Activated CD8-positive, alpha-beta T cell treated with anti-CD3 and anti-CD28 coated beads, Interleukin-2, amount 10 ng/mL, durations not matched to agents 7 days and 5 days (primary cell): ENCODE results near the gene CDC42SE1. TPM values are rescaled to one million over a fixed set of nuclear protein-coding genes. Genes with fewer than 3 reads are reported as not detected.
A peak's percentile ranks its signal among the peaks of the same experiment; 100 is the strongest.

Experiments
- ATAC-seq: fragments of 150-1000 bp; cut with Tn5 transposase; one replicate; pipeline ENCODE4 v1.10.0; 2021; ENCODE audit warnings: moderate library complexity
- CTCF ChIA-PET: fragments of 350-600 bp; sonication (Branson Sonifier 250); formaldehyde crosslinking; loops from one replicate; lab custom pipeline; 2021; ENCODE audit warnings: antibody characterized with exemption; lab: Charles Lee
- POLR2A ChIA-PET: fragments of 350-600 bp; sonication (Branson Sonifier 250); formaldehyde crosslinking; loops from one replicate; lab custom pipeline; 2021; ENCODE audit warnings: antibody characterized with exemption; lab: Charles Lee
- DNase-seq: peaks from one replicate; pipeline ENCODE4 v3.0.0-alpha.2; 2020
- H3K27ac Mint-ChIP-seq: one replicate; pipeline ENCODE4 v1.8.0; 2021; ENCODE audit warnings: mild to moderate bottlenecking, mixed read lengths
- H3K27me3 Mint-ChIP-seq: one replicate; pipeline ENCODE4 v1.8.0; 2021; ENCODE audit warnings: low read depth, mixed read lengths
- H3K36me3 Mint-ChIP-seq: one replicate; pipeline ENCODE4 v1.8.0; 2021; ENCODE audit warnings: low read depth, mixed read lengths
- H3K4me1 Mint-ChIP-seq: one replicate; pipeline ENCODE4 v1.8.0; 2021; ENCODE audit warnings: low read depth, mixed read lengths
- H3K4me3 Mint-ChIP-seq: one replicate; pipeline ENCODE4 v1.8.0; 2021; ENCODE audit warnings: mild to moderate bottlenecking, mixed read lengths
- H3K9me3 Mint-ChIP-seq: one replicate; pipeline ENCODE4 v1.8.0; 2022; ENCODE audit warnings: mixed read lengths; ENCODE audit not compliant: insufficient read depth
- total RNA-seq, 2 experiments: library from RNA; stranded (reverse); gene quantifications; one replicate each; pipeline ENCODE4 v1.2.3, GENCODE V29; 2021

The CDC42SE1 gene
- total RNA-seq, 2 experiments from 2014 or later: 238 to 245 TPM

- Mint-ChIP-seq H3K9me3 (no peaks in the 10 kb centered on the region), H3K36me3 (peaks cover 90% of the 10 kb centered on the region), H3K27me3 (no peaks in the 10 kb centered on the region), H3K4me3 (peak overlapping the region; percentile 94), H3K27ac (peak overlapping the region; percentile 96), H3K4me1 (peaks cover 44% of the 10 kb centered on the region)
- CTCF ChIA-PET: interaction anchor here (1.8 to 4.7 kb wide), 4 partner anchors 16 to 59 kb away, joined by 5 to 20 read pairs (median 14); partner anchors contain the start of genes GABPB2 and MINDY1
- POLR2A ChIA-PET: interaction anchor here (0.7 to 1.6 kb wide), 3 partner anchors 16 to 74 kb away, joined by 3 to 4 read pairs (median 3); partner anchors contain the start of gene GABPB2
- DNase-seq (no peak), ATAC-seq (no peak)
These were observed 4.4 kb downstream of the CDC42SE1 start for GRCh38 chr1:151054971-151055547.

- ATAC-seq: no peak
- no peak for DNase-seq
- Mint-ChIP-seq H3K36me3 (peaks cover 68% of the 10 kb centered on the region), H3K27me3 (no peaks in the 10 kb centered on the region), H3K9me3 (no peaks in the 10 kb centered on the region), H3K4me3 (no peak overlapping the region), H3K27ac (peak overlapping the region; percentile 52), H3K4me1 (peaks cover 62% of the 10 kb centered on the region)
- ChIA-PET POLR2A (interaction anchor here (0.6 to 1.1 kb wide), 3 partner anchors 20 to 81 kb away, joined by 3 read pairs; partner anchors contain the start of gene GABPB2), CTCF (interaction anchor here (1.5 to 6.4 kb wide), 3 partner anchors 9 to 55 kb away, joined by 3 to 77 read pairs (median 4); partner anchors contain the start of genes CDC42SE1 and MLLT11)
These were observed 7.9 kb downstream of the CDC42SE1 start for GRCh38 chr1:151051356-151052009.

- peaks cover 54% of the 10 kb centered on the region for H3K36me3 Mint-ChIP-seq
- POLR2A ChIA-PET: interaction anchor here (0.7 to 1.1 kb wide), 8 partner anchors 7 to 149 kb away, joined by 3 read pairs; partner anchors contain the start of genes CDC42SE1, GABPB2, PIP5K1A and VPS72
- peaks cover 53% of the 10 kb centered on the region for H3K4me1 Mint-ChIP-seq
- no peak overlapping the region for H3K4me3 Mint-ChIP-seq
- peak overlapping the region; percentile 22 for H3K27ac Mint-ChIP-seq
- no peaks in the 10 kb centered on the region for H3K27me3 Mint-ChIP-seq
- DNase-seq (no peak), ATAC-seq (no peak)
- no peaks in the 10 kb centered on the region for H3K9me3 Mint-ChIP-seq
- CTCF ChIA-PET: interaction anchor here (1.2 to 7.8 kb wide), 3 partner anchors 10 to 105 kb away, joined by 3 to 77 read pairs (median 60); partner anchors contain the start of genes CDC42SE1 and MLLT11
These were observed 9.3 kb downstream of the CDC42SE1 start for GRCh38 chr1:151050051-151050688.

- H3K27me3 Mint-ChIP-seq: no peaks in the 10 kb centered on the region
- H3K9me3 Mint-ChIP-seq: no peaks in the 10 kb centered on the region
- CTCF ChIA-PET: interaction anchor here (1.2 to 7.8 kb wide), 3 partner anchors 11 to 106 kb away, joined by 3 to 77 read pairs (median 60); partner anchors contain the start of genes CDC42SE1 and MLLT11
- H3K4me3 Mint-ChIP-seq: no peak overlapping the region
- DNase-seq (no peak), ATAC-seq (no peak)
- peaks cover 46% of the 10 kb centered on the region for H3K4me1 Mint-ChIP-seq
- peaks cover 47% of the 10 kb centered on the region for H3K36me3 Mint-ChIP-seq
- POLR2A ChIA-PET: interaction anchor here (0.7 to 1.1 kb wide), 7 partner anchors 8 to 149 kb away, joined by 3 read pairs; partner anchors contain the start of genes CDC42SE1, GABPB2, PIP5K1A and VPS72
- no peak overlapping the region for H3K27ac Mint-ChIP-seq
These were observed 10.0 kb downstream of the CDC42SE1 start for GRCh38 chr1:151049458-151049857.

- ATAC-seq (no peak), DNase-seq (no peak)
- Mint-ChIP-seq H3K36me3 (peaks cover 39% of the 10 kb centered on the region), H3K27me3 (no peaks in the 10 kb centered on the region), H3K9me3 (no peaks in the 10 kb centered on the region), H3K4me3 (peak overlapping the region; percentile 89), H3K4me1 (peaks cover 43% of the 10 kb centered on the region), H3K27ac (peak overlapping the region; percentile 90)
- CTCF ChIA-PET: interaction anchor here (0.7 to 7.8 kb wide), 12 partner anchors 11 to 93 kb away, joined by 3 to 77 read pairs (median 5); partner anchors contain the start of genes CDC42SE1, MINDY1 and MLLT11
- POLR2A ChIA-PET: interaction anchor here (1.0 to 4.0 kb wide), 4 partner anchors 10 to 233 kb away, joined by 3 to 32 read pairs (median 4); partner anchors contain the start of genes CDC42SE1 and MLLT11
These were observed 10.8 kb downstream of the CDC42SE1 start for GRCh38 chr1:151048645-151049032.

- DNase-seq: peak; percentile 78
- Mint-ChIP-seq H3K9me3 (no peaks in the 10 kb centered on the region), H3K36me3 (peaks cover 34% of the 10 kb centered on the region), H3K27me3 (no peaks in the 10 kb centered on the region), H3K4me3 (peak overlapping the region; percentile 89), H3K27ac (peak overlapping the region; percentile 90), H3K4me1 (peaks cover 48% of the 10 kb centered on the region)
- peak; percentile 80 for ATAC-seq
- ChIA-PET CTCF (interaction anchor here (0.7 to 7.8 kb wide), 16 partner anchors 12 to 204 kb away, joined by 3 to 77 read pairs (median 5); partner anchors contain the start of genes ANXA9, CDC42SE1, MINDY1 and MLLT11), POLR2A (interaction anchor here (1.0 to 4.0 kb wide), 7 partner anchors 10 to 299 kb away, joined by 3 to 32 read pairs (median 4); partner anchors contain the start of genes CDC42SE1, MINDY1, MLLT11 and RFX5)
These were observed 11.3 kb downstream of the CDC42SE1 start for GRCh38 chr1:151047925-151048644.

GRCh38 chr1:151047591-151047924 is 11.9 kb downstream of the CDC42SE1 start, which contains the start of gene C1orf56:
C1orf56 (plus strand) TSS chr1:151047751; CDS start chr1:151047848, 97 bp downstream.
- Mint-ChIP-seq H3K9me3 (no peaks in the 10 kb centered on the region), H3K27ac (peak within 1 kb of the TSS; percentile 90), H3K4me3 (peak within 1 kb of the TSS; percentile 89), H3K4me1 (peaks cover 53% of the 10 kb centered on the region), H3K27me3 (no peaks in the 10 kb centered on the region), H3K36me3 (peaks cover 28% of the 10 kb centered on the region)
- DNase-seq (peak; percentile 68), ATAC-seq (peak; percentile 64)
- ChIA-PET CTCF (interaction anchor here (0.7 to 7.8 kb wide), 14 partner anchors 9 to 204 kb away, joined by 3 to 77 read pairs (median 5); partner anchors contain the start of genes ANXA9, CDC42SE1, MINDY1 and MLLT11), POLR2A (interaction anchor here (1.0 to 4.0 kb wide), 7 partner anchors 11 to 299 kb away, joined by 3 to 32 read pairs (median 4); partner anchors contain the start of genes CDC42SE1, MINDY1, MLLT11 and RFX5)

GRCh38 chr1:151043163-151043562 is 16.3 kb downstream of the CDC42SE1 start:
- peak; percentile 34 for ATAC-seq
- H3K4me1 Mint-ChIP-seq: peaks cover 27% of the 10 kb centered on the region
- ChIA-PET POLR2A (no interaction called here), CTCF (interaction anchor here (0.9 to 7.8 kb wide), 9 partner anchors 9 to 113 kb away, joined by 3 to 60 read pairs (median 6); partner anchors contain the start of genes CDC42SE1, MLLT11 and TNFAIP8L2)
- no peaks in the 10 kb centered on the region for H3K36me3 Mint-ChIP-seq
- H3K9me3 Mint-ChIP-seq: no peaks in the 10 kb centered on the region
- no peaks in the 10 kb centered on the region for H3K27me3 Mint-ChIP-seq
- H3K4me3 Mint-ChIP-seq: no peak overlapping the region
- no peak overlapping the region for H3K27ac Mint-ChIP-seq
- DNase-seq: peak; percentile 55

- no peak overlapping the region for H3K27ac Mint-ChIP-seq
- DNase-seq (no peak), ATAC-seq (no peak)
- H3K4me1 Mint-ChIP-seq: peaks cover 11% of the 10 kb centered on the region
- no peaks in the 10 kb centered on the region for H3K36me3 Mint-ChIP-seq
- no peaks in the 10 kb centered on the region for H3K9me3 Mint-ChIP-seq
- CTCF ChIA-PET: interaction anchor here (3.0 kb wide), 1 partner anchor 15 kb away, joined by 11 read pairs; no protein-coding TSS in a partner anchor
- H3K4me3 Mint-ChIP-seq: no peak overlapping the region
- POLR2A ChIA-PET: no interaction called here
- H3K27me3 Mint-ChIP-seq: no peaks in the 10 kb centered on the region
These were observed 19.9 kb downstream of the CDC42SE1 start for GRCh38 chr1:151039521-151039920.

- ChIA-PET POLR2A (interaction anchor here (0.8 kb wide), 1 partner anchor 119 kb away, joined by 3 read pairs; the partner anchor contains the start of gene TNFAIP8L2), CTCF (interaction anchor here (1.6 kb wide), 2 partner anchors 12 to 120 kb away, joined by 6 to 8 read pairs; partner anchors contain the start of gene TNFAIP8L2)
- ATAC-seq (no peak), DNase-seq (no peak)
- Mint-ChIP-seq H3K27me3 (no peaks in the 10 kb centered on the region), H3K9me3 (no peaks in the 10 kb centered on the region), H3K4me3 (no peak overlapping the region), H3K27ac (no peak overlapping the region), H3K36me3 (peaks cover 6% of the 10 kb centered on the region), H3K4me1 (no peaks in the 10 kb centered on the region)
These were observed 22.4 kb downstream of the CDC42SE1 start for GRCh38 chr1:151037032-151037431.
